Ramos (cell line): ENCODE measurements around the gene MLLT1.

Source experiments
- in situ Hi-C: fragments of 300-500 bp; cut with MboI; formaldehyde crosslinking; loops from one replicate; pipeline ENCODE4 v1.14.3; 2022; ENCODE audit warnings: low sequenced_read_pairs; ENCODE audit not compliant: unreplicated experiment

The MLLT1 gene

DNA sequence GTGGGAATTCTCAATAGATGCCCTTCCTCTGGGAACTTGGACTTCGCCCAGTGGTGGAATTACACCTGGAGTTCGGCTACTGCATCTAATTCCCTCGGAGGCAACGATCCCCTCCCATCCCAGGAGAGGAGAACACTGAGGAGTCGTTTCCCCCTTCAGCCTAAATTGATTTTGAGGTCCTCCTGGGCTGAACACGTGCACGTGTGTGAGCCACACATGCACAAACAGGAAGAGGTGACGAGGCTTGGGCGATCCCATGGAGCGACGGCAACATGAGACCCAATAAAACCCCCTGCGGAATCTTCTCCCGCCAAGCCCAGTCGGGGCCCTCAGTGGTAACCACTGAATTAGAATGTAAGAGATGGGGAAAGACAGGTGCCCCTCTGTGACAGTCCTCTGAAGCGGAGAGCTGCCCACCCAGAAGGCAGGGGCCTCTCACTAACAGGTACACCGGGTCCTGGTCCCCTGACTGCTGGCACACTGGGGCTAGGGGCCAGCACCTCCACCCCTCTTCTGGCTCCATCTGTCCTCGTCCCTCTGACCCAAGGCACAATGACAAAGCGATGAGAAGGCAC lies 4.5 kb downstream of the MLLT1 start:
- in situ Hi-C loops, result no loop called here

GRCh38 chr19:6274756-6275155 lies 5.0 kb downstream of the MLLT1 start:
- in situ Hi-C loops, result no loop called here

DNA sequence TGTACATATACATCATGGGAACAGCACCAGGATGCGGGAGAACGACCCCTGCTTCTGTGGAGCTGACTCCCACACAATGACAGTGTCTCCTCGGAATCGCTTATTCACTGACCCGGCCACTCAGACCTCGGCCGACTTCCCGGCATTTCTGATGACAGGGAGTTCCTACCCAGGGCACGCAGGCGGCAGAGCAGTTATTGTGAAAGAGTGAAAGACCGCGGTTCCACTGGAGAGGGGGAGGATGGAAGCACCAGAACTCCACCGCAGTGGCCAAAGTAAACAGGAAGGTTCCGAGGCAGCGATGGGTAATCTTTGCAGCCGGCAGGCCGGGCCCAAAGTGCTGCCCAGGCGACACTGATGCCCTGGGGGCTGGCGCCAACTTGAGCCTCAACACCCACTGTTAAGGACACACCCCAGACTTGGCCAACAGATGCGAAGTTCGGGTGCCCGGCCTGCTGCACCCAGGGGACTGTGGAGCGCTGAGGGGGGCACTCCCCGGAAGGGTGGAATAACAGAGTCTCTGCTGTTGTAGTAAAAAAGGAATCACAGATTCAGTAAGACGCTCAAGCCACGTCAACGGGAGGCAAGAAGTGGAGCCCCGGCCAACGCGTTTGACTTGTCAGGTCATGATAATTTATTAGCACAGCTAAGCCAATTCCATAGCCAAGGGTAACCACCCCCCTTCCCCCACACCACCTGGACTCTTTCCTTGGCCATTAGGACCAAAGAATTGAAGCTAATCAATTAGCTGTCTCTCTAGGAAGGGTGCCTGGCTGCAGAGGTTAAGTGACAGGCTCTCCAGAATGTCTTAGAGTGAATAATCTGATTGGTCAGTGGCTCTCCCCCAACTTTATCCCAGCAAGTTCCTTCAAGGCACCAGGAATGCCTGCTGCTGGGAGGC lies 5.8 kb downstream of the MLLT1 start:
- in situ Hi-C loops, result no loop called here

DNA sequence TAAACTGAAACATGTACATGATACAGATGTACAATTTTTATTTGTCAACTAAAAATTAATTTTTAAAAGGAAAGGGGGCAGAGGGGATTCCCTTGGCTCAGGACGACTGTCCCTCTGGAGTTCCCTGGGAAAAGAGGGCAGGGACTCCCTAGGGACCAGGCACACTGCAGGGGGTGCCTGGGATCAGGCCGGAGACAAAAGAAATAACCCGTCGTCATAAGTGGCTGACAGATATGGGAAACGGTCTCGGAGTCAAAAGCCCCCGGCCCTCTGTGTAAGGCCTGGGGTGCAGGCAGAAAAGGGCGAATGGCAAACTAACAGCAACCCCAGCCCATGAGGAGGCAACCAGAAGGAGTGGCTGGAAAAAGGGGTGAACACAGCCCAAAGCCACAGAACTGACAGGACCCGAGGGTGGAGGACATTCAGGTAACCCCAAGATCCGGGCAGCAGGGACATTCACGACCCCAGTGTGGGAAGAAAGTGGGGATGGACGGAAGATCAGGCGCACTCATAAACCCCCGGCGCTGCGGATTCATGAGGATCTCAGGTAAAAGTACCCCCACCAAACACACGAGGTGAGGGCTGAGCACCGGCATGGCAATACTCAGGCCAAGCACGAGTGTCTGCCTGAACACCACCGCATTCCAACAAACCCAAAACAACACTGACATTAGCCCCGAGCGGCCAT lies 6.7 kb downstream of the MLLT1 start:
- in situ Hi-C loops, result no loop called here

GRCh38 chr19:6272411-6272791 lies 7.4 kb downstream of the MLLT1 start:
- in situ Hi-C loops, result no loop called here

DNA sequence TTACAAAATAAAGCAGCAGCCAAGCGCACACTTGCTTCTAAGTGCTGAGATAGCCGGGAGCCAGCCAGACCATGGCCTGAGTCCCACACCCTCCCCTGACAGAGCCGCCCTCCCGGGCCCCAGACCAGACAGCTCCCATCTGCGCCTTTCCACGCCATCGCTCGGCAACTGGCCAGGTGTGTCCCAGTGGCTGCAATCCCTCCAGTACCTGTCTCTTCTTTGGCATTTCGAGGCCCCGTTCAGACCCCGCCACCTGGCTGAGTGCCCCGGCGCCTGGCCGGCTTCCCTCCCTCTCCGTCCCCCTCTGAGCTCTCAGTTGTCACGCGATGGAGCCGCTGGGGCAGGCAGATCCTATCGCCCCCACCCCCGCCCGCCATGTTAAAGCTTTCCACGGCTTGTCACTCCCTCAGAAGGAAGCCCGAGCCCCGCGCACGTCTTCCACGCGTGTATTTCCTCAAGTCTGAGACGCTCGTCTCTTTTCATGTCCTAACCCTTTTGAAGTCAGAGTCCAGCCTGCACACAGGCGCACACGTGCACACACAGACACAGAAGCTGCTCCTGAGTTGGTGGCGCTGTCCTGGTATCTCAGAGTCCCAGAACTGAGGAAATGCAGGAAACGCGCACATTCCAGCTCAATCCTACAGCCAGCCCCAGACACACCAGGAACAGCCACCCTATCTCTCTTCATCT lies 7.9 kb downstream of the MLLT1 start:
- in situ Hi-C loops, result no loop called here

- in situ Hi-C loops, result no loop called here
These were observed 8.5 kb downstream of the MLLT1 start for GRCh38 chr19:6271251-6271650.

GRCh38 chr19:6270822-6271221 lies 9.0 kb downstream of the MLLT1 start:
- in situ Hi-C loops, result no loop called here

- in situ Hi-C loops, result no loop called here
These were observed 9.6 kb downstream of the MLLT1 start for GRCh38 chr19:6270076-6270745.

- in situ Hi-C loops, result no loop called here
These were observed 10.5 kb downstream of the MLLT1 start for GRCh38 chr19:6269101-6269886.

DNA sequence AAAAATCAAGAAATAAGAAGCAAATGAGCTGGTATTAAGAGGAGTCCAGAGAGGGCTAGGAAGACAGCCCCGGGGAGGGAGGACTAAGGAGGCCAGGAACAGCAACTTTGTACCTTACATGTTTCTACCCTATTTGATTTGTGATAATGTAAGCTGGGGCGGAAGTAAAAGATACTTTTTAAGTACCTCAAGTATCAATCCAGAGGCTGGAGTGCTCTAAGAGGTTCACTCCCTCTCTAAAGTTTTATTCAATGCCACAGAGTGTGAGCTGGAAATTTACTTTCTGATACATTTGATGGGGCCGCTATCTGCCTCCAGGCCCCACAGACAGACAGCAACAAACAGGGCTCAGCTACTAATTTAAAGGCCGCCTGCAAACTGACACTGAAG lies 11.4 kb downstream of the MLLT1 start:
- in situ Hi-C loops, result no loop called here

GRCh38 chr19:6267552-6268381 lies 12.0 kb downstream of the MLLT1 start:
- in situ Hi-C loops, result no loop called here

DNA sequence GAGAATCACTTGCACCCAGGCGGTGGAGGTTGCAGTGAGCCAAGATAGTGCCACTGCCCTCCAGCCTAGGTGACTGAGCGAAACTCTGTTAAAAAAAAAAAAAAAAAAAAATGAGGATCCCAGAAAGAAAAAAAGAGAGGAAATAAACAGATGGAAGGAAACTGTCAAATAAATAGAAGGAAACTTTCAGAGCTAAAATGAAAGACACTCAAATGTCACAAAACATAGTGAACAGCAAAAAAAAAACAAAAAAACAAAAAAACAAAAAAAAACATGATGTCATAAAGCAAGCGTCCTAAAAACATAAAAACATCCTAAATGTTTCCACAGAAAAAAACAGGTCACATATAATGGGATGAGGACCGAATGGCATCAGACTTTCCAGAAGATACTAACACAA lies 15.0 kb downstream of the MLLT1 start:
- in situ Hi-C loops, result no loop called here

DNA sequence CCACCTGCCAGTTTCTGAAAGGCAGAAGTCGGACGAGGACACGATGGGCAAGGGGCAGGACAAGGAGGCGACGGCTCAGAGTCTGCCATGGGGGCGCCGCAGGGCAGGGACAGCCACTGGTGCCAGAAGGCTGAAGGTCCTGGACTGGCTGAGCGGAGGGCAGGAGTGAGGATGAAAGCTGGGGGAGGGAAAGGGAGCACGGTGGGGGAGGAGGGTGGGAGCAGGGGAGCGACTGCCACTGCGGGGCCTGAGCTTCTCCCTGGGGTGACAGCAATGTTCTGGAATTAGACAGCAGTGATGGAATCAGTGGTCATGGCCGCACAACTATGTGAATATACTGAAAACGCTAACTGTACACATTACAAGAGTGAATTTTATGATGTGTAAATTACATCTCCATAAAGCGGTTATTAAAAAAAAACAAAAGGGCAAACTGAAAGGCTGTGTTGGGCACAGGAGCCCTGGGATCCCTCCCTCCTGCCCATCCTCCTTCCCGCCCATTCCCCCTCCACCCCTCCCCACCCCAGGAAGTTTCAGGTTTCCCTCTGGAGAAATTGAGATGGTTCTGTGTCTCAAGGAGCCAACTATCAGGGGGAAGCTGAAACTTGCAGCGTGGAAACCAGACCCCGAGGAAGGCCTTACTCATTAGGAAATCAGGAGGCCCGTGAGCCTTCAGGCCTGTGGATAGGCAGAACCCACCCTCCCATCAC lies 15.9 kb downstream of the MLLT1 start:
- in situ Hi-C loops, result no loop called here

GRCh38 chr19:6263306-6263705 lies 16.5 kb downstream of the MLLT1 start:
- in situ Hi-C loops, result no loop called here

- in situ Hi-C loops, result no loop called here
These were observed 17.3 kb downstream of the MLLT1 start for GRCh38 chr19:6262519-6262918.

- in situ Hi-C loops, result no loop called here
These were observed 17.9 kb downstream of the MLLT1 start for GRCh38 chr19:6261883-6262282.
